Measurements from ENCODE around the gene MADCAM1.

MADCAM1 gene

GRCh38 chr19:531009-531752 lies 34.9 kb downstream of the MADCAM1 start:
- in situ Hi-C loops (cut with MboI; ENCODE audit: low sequenced_read_pairs) = no loop called here

GRCh38 chr19:531753-532560 lies 35.7 kb downstream of the MADCAM1 start, which contains the start of gene CDC34:
Gene CDC34 (plus strand): TSS chr19:531760. CDS start chr19:531932, 172 bp downstream.
- in situ Hi-C loops (cut with MboI; ENCODE audit: low sequenced_read_pairs) = no loop called here

GRCh38 chr19:532561-533363 lies 36.5 kb downstream of the MADCAM1 start:
- in situ Hi-C loops (cut with MboI; ENCODE audit: low sequenced_read_pairs) = no loop called here

- in situ Hi-C loops (cut with MboI; ENCODE audit: low sequenced_read_pairs) = no loop called here
Measured at GRCh38 chr19:533364-534058, 37.2 kb downstream of the MADCAM1 start.

GRCh38 chr19:534088-534487 lies 37.8 kb downstream of the MADCAM1 start:
- in situ Hi-C loops (cut with MboI; ENCODE audit: low sequenced_read_pairs) = no loop called here

- in situ Hi-C loops (cut with MboI; ENCODE audit: low sequenced_read_pairs) = no loop called here
Measured at GRCh38 chr19:535017-535835, 38.9 kb downstream of the MADCAM1 start.

- in situ Hi-C loops (cut with MboI; ENCODE audit: low sequenced_read_pairs) = no loop called here
Measured at GRCh38 chr19:536031-536880, 40.0 kb downstream of the MADCAM1 start.

GRCh38 chr19:536881-537404 lies 40.7 kb downstream of the MADCAM1 start:
- in situ Hi-C loops (cut with MboI; ENCODE audit: low sequenced_read_pairs) = no loop called here

- in situ Hi-C loops (cut with MboI; ENCODE audit: low sequenced_read_pairs) = no loop called here
Measured at GRCh38 chr19:538641-539428, 42.5 kb downstream of the MADCAM1 start.

- in situ Hi-C loops (cut with MboI; ENCODE audit: low sequenced_read_pairs) = no loop called here
Measured at GRCh38 chr19:539429-540030, 43.2 kb downstream of the MADCAM1 start.

- in situ Hi-C loops (cut with MboI; ENCODE audit: low sequenced_read_pairs) = no loop called here
Measured at GRCh38 chr19:540867-541637, 44.8 kb downstream of the MADCAM1 start.

GRCh38 chr19:541699-542098 lies 45.4 kb downstream of the MADCAM1 start:
- in situ Hi-C loops (cut with MboI; ENCODE audit: low sequenced_read_pairs) = no loop called here

GRCh38 chr19:542173-542866 lies 46.0 kb downstream of the MADCAM1 start:
- in situ Hi-C loops (cut with MboI; ENCODE audit: low sequenced_read_pairs) = no loop called here

- in situ Hi-C loops (cut with MboI; ENCODE audit: low sequenced_read_pairs) = no loop called here
Measured at GRCh38 chr19:543910-544608, 47.8 kb downstream of the MADCAM1 start, which contains the start of gene GZMM. Gene GZMM (plus strand): TSS chr19:544053. CDS start chr19:544072, 19 bp downstream.

- in situ Hi-C loops (cut with MboI; ENCODE audit: low sequenced_read_pairs) = no loop called here
Measured at GRCh38 chr19:547117-547516, 50.8 kb downstream of the MADCAM1 start.
